Stimulated activated CD4-positive, alpha-beta T cell treated with anti-CD3 and anti-CD28 coated beads, Interleukin-1b, Interleukin-23, amount 100 ng/mL, for 4 hours (primary cell): ENCODE measurements around the gene SERPINB1.

ENCODE experiments used
- DNase-seq, 2 donors: peaks; one replicate each; pipeline ENCODE4 v3.0.0-alpha.2; 2020; ENCODE audit warnings: low read depth in 2 of 2

SERPINB1 gene

GRCh38 chr6:2850538-2851113, 9.0 kb upstream of the SERPINB1 start:
- DNase-seq: no peak

GRCh38 chr6:2848851-2849250, 7.2 kb upstream of the SERPINB1 start:
- peak; percentile 44 to 59 for DNase-seq

GRCh38 chr6:2845880-2846208, 4.2 kb upstream of the SERPINB1 start:
- no peak for DNase-seq

- DNase-seq: no peak
Measured at GRCh38 chr6:2844008-2844407, 2.3 kb upstream of the SERPINB1 start.

GRCh38 chr6:2843138-2843740, 1.6 kb upstream of the SERPINB1 start:
- DNase-seq: no peak

GRCh38 chr6:2842139-2842552, 483 bp upstream of the SERPINB1 start:
- DNase-seq: no peak

GRCh38 chr6:2840749-2841061, 958 bp downstream of the SERPINB1 start:
- DNase-seq: no peak

DNA sequence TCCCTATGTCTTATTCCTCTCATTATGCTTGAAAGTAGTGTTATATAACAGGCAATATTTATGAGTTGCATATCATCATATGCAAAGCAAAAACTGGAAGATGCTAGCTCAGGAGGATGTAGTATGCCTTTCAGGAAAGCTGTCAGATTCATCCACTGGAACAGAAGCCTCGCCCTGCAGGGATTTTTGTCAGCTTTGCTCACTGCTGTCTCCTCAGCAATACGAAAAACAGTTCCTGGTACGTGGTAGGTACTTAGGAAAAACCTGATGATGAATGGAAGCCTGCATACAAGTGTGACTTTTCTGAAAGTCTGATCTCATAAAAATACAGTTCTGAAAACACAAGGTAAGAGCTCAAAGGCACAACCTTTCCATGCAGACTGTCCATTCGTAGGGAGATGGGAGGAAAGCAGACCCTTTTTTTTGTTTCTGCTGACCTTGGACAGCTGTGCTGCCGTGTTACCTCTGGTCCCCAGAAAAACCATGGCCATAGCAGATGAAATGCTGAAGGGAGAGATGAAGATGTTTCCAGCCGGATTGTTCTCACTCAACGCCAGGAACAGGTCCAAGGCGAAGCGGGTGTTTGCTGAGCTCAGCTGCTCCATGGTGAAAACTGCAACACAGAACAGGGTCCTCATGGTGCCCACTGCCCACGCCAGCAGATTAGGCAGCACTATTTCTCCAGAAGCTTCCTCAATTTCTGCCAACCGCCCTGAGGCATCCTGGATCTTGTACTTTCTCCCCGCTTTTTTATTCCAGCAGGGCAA, 1.5 kb downstream of the SERPINB1 start:
- no peak for DNase-seq

DNA sequence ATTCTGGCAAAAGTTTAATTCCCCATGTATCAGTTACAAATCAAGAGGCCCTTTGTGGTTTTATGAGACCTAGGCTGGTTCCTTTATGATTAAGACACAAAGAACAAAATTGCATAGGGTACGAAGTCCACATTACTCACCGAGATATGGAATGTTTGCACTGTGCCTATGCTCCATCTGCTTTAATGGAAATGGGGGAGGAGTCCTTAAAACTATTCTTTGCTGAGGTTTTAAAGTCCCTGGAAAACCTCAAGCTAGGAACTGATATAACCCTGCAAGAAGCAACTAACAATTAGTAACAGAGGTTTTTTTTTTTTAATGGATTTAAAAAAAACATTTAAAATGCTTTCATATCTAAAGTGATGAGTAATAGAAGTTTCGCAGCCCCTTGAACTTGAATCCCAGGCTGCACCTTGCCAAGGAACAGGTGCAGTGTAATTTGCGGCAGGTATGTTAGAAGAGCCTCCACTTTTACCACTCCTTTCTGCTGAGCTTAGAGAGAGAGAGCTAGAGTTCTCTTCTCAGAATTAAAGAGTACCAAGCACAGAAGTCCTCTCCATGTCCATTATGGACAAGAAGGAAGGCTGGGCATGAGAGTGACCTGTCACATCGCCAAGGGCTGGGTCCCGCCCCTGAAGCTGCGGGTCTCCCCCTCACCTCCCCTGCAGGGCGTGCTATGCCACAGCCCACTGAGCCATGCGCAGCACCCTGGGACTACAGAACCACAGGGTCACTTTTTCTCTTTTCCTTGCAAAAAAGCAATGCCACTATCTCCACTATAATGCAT, 2.3 kb downstream of the SERPINB1 start:
- no peak for DNase-seq

GRCh38 chr6:2838251-2838650, 3.4 kb downstream of the SERPINB1 start:
- no peak for DNase-seq

- no peak for DNase-seq
Measured at GRCh38 chr6:2834262-2834661, 7.4 kb downstream of the SERPINB1 start.

- no peak for DNase-seq
Measured at GRCh38 chr6:2831392-2831791, 10.3 kb downstream of the SERPINB1 start.

DNA sequence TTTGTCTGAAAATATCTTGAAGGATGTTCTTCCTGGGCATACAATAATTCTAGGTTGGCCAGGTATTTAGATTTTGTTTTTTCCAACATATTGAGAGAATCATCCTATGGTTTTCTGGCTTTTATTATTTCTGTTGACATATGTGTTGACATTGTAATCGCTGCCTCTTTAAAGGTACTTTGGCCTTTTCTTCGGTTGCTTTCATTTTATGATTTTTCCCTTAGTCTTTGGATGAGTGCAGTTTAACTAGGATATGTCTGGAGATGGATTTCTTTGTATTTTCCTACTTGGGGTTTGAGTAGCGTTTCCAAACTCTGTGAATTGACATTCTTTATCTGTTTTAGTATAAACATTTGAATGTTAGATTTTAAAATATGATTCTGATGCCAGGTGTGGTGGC, 11.5 kb downstream of the SERPINB1 start:
- no peak for DNase-seq

DNA sequence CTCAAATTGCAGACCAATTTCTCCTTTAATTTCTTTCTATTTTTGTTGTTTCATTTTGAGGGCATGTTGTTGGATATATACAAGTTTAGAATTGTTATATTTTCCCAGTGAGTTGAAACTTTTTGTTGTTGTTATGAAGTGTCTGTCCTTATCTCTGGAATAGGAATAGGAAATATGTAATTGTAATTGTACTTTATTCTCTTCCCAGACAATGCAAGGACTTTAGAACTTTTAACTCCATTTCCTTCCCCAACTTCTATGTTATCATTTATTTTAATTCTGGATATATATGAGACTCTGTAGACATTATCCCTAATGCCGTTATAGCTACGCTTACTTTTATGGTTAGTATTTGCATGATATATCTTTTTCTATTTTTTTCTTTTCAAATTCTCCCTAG, 12.4 kb downstream of the SERPINB1 start:
- DNase-seq: no peak

- DNase-seq: no peak
Measured at GRCh38 chr6:2828629-2829028, 13.0 kb downstream of the SERPINB1 start.

- no peak for DNase-seq
Measured at GRCh38 chr6:2827142-2827541, 14.5 kb downstream of the SERPINB1 start.

- DNase-seq: no peak
Measured at GRCh38 chr6:2826131-2826530, 15.5 kb downstream of the SERPINB1 start.

DNA sequence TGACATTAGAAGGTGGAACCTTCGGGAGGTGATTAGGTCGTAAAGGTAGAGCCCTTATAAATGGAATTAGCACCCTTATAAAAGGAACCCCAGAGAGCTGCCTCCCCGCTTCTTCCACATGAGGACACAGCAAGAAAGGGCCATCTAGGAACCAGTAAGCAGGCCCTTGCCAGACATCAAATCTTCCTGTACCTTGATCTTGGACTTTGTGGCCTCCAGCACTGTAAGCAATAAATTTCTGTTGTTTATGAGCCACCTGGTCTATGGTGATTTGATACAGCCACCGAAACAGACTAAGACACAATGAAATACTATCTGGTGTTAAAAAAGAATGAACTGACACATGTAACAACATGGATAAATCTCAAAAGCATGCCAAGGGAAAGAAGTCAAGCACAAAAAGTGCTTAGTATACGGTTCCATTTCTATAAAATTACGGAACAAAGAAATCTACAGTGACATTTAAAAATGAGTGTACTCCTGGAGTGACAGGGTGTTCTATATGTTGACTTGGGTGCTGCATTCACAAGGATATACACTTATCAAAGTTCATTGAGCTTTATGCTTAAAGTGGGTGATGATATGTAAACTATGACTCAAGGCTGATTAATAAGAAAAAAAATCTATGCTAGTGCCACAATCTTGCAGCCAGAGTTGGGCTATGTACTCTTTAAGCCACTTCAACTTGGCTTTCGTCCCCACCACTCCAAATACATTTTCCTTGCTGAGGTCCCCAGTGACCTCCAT, 18.4 kb downstream of the SERPINB1 start:
- no peak for DNase-seq

DNA sequence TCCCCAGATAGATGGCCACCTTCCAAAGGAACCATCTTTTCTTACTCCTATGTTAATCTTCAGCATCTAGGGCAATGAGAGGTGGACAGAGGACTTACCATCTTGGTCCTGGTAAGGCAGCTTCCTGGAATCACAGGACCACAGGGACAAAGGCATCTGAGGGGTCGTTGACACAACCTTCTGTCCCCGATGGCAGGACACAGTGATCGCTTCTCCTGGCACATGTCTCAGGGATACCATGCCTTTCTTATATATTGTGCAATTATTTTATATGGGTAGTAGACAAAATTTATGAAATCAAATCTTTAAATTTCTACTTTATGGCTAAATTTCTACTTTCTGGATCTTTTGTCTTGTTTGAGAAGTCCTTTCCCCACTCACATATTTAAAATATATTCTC, 20.1 kb downstream of the SERPINB1 start:
- DNase-seq: no peak

GRCh38 chr6:2820415-2820814, 21.2 kb downstream of the SERPINB1 start:
- no peak for DNase-seq

DNA sequence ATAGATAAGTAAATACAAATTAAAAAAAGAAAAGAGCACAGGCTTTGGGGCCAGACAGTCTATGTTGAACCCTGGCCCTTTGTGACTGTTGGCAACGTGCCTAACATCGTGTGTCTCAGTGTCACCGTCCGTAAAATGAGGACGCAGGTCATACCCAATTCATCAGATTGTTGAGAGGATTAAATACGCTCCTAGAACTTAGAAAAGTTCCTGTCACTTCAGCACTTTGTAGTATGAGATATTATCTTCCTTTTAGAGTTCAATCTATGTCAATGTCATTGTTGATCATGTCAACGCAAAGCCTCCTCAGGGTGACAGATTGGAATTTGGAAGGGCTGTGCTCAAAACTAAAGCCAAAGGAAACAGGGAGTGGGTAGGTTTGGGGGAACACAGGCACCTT, 21.7 kb downstream of the SERPINB1 start:
- no peak for DNase-seq

DNA sequence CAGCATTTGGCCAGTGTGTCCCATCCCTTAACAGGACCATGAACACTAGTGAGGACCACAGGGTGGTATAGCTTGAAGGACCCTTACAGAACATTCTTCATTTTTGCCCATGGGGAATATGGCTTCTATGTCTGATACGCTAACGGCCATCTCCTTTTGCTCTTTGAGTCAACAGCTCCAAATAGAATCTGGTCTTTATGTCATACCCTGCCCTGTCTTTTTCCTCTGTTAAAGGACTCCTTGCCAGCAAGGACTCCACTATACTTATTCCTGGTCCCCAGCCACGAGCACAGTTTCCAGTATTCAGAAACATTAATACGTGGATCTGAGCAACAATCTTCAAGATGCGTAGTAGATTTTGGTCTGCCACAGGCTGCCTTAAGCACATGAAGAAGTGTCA, 22.5 kb downstream of the SERPINB1 start:
- DNase-seq: no peak
